Brain microvascular endothelial cell (primary cell): Measurements from ENCODE around the gene TERT.

ENCODE experiments used
- DNase-seq: peaks from one replicate; pipeline ENCODE4 v3.0.0-alpha.2; 2020
- H3K27ac ChIP-seq: fragments of 250-450 bp; sonication (Bioruptor Pico); 2 replicates; pipeline ENCODE4 v1.5.1; 2020; ENCODE audit warnings: mild to moderate bottlenecking, moderate library complexity
- H3K27me3 ChIP-seq: fragments of 250-450 bp; sonication (Bioruptor Pico); replicated peaks from 2 replicates; pipeline ENCODE4 v1.5.1; 2020; ENCODE audit warnings: mild to moderate bottlenecking
- H3K36me3 ChIP-seq: fragments of 250-450 bp; sonication (Bioruptor Pico); replicated peaks from 2 replicates; pipeline ENCODE4 v1.5.1; 2020; ENCODE audit warnings: mild to moderate bottlenecking
- H3K4me3 ChIP-seq: 2 replicates; pipeline ENCODE4 v1.5.1; 2011; ENCODE audit warnings: low read depth, mild to moderate bottlenecking, control low read depth, low read length, moderate library complexity
- CTCF ChIP-seq: IDR thresholded peaks from 2 replicates; pipeline ENCODE4 v1.5.1; 2011; ENCODE audit warnings: low read depth, mild to moderate bottlenecking, moderate library complexity, low read length, control low read depth, inconsistent platforms; ENCODE audit errors: missing control alignments
- in situ Hi-C: cut with HindIII; loops from 2 replicates; pipeline ENCODE4 v1.10.0; 2017; ENCODE audit warnings: low sequenced_read_pairs, low pct_ligation_motif_present

The TERT gene

GRCh38 chr5:1211701-1212100 is 83.2 kb downstream of the TERT start:
- Histone ChIP-seq H3K27ac (no peak overlapping the region), H3K27me3 (peaks cover 10% of the 10 kb centered on the region), H3K4me3 (no peak overlapping the region), H3K36me3 (no peaks in the 10 kb centered on the region)
- in situ Hi-C loops = loop anchor here (25.0 kb wide), 1 partner anchor 101 kb away; no protein-coding TSS in a partner anchor
- TF ChIP-seq CTCF = no peak
- DNase-seq = no peak

DNA sequence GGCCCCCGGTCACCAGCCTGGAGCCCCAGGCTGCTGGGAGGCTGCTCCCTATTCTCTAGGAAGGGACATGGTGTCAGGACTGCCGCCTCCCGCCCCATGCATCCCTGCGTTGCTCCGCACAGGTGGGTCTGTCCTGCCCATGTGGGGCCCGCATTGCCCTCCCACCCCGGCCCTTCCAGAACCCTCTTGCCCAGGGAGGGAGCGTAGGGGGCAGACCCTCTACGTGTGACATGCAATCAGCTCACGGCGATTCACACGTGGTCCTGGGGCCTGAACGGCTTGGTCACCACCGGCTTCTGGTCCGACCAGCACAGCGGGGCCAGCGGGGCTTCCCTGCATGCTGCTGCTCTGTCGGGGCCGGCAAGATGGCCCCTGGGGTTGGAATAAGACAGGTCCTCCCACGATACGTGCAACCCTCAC is 84.0 kb downstream of the TERT start:
- in situ Hi-C loops = loop anchor here (25.0 kb wide), 1 partner anchor 101 kb away; no protein-coding TSS in a partner anchor
- Histone ChIP-seq H3K4me3 (no peak overlapping the region), H3K27ac (no peak overlapping the region), H3K36me3 (no peaks in the 10 kb centered on the region), H3K27me3 (peaks cover 17% of the 10 kb centered on the region)
- TF ChIP-seq CTCF = no peak
- no peak for DNase-seq

- no peaks in the 10 kb centered on the region for H3K36me3 ChIP-seq
- H3K27me3 ChIP-seq = peaks cover 23% of the 10 kb centered on the region
- DNase-seq = no peak
- in situ Hi-C loops = loop anchor here (25.0 kb wide), 1 partner anchor 102 kb away; no protein-coding TSS in a partner anchor
- no peak overlapping the region for H3K27ac ChIP-seq
- H3K4me3 ChIP-seq = no peak overlapping the region
- no peak for TF ChIP-seq CTCF
These were observed 84.7 kb downstream of the TERT start for GRCh38 chr5:1209896-1210776.

DNA sequence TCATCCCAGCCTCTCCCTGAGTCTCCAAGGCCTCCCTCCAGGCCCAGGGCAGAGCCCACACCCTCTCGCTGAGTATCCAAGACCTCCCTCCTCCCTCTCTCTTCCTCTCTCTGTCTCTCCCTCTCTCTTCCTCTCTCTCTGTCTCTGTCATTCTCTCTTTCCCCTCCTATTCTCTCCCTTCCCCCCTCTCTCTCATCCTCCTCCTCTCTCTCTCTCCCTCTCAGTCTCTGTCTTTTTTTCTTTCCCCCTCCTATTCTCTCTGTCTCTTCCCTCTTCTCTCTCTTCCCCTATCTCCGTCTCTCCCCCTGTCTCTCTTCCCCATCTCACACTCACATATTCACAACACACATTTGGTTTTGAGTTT is 85.4 kb downstream of the TERT start:
- Histone ChIP-seq H3K4me3 (no peak overlapping the region), H3K36me3 (no peaks in the 10 kb centered on the region), H3K27me3 (peaks cover 27% of the 10 kb centered on the region), H3K27ac (no peak overlapping the region)
- in situ Hi-C loops = loop anchor here (25.0 kb wide), 1 partner anchor 103 kb away; no protein-coding TSS in a partner anchor
- TF ChIP-seq CTCF = no peak
- DNase-seq = no peak

DNA sequence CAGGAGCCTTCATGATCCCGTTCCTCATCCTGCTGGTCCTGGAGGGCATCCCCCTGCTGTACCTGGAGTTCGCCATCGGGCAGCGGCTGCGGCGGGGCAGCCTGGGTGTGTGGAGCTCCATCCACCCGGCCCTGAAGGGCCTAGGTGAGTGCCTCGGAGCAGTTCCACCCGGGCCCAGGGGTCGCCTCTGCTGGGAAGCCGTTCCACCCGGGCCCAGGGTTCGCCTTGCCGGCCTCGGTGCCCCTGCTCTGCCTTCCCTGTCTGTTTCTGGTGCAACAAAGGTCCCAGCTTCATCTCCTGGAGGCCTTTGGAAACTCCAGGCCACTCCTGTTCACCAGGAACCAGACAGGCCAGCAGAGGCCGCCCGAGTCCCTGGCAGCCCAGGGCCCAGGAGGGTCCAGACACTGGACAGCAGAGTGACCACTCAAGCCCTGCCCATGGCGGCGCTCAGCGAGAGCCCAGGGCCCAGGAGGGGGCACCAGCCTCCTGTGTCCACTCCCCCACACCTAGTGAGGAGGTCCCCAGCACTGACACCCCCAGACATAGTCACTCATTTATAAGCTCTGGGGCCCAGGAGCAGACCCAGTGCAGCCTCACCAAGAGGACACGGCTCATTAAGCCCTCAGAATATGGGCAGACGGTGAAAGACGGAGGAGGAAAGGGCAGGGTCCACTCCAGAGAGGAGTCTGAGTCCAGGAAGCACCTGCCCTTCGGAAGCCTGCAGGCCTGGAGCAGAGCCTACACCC is 86.0 kb downstream of the TERT start:
- H3K4me3 ChIP-seq = no peak overlapping the region
- in situ Hi-C loops = loop anchor here (25.0 kb wide), 1 partner anchor 103 kb away; no protein-coding TSS in a partner anchor
- peak; percentile 62 for TF ChIP-seq CTCF
- no peak overlapping the region for H3K27ac ChIP-seq
- DNase-seq = no peak
- H3K36me3 ChIP-seq = no peaks in the 10 kb centered on the region
- peaks cover 28% of the 10 kb centered on the region for H3K27me3 ChIP-seq
